Activated naive CD8-positive, alpha-beta T cell (primary cell): ENCODE measurements around the gene PTCH1.
A peak's percentile ranks its signal among the peaks of the same experiment; 100 is the strongest.

Experiments
- H3K27ac Mint-ChIP-seq: one replicate; pipeline ENCODE4 v1.8.0; 2021; ENCODE audit warnings: mixed read lengths
- H3K27me3 Mint-ChIP-seq: one replicate; pipeline ENCODE4 v1.8.0; 2021; ENCODE audit warnings: mixed read lengths
- H3K36me3 Mint-ChIP-seq: one replicate; pipeline ENCODE4 v1.8.0; 2021; ENCODE audit warnings: mixed read lengths
- H3K4me1 Mint-ChIP-seq: one replicate; pipeline ENCODE4 v1.8.0; 2021; ENCODE audit warnings: low read depth, mixed read lengths
- H3K4me3 Mint-ChIP-seq: one replicate; pipeline ENCODE4 v1.8.0; 2021; ENCODE audit warnings: mild to moderate bottlenecking, mixed read lengths
- H3K9me3 Mint-ChIP-seq: one replicate; pipeline ENCODE4 v1.8.0; 2021; ENCODE audit warnings: low read depth, mixed read lengths

The PTCH1 gene

GRCh38 chr9:95433096-95433819 lies 83.5 kb downstream of the PTCH1 start:
- Mint-ChIP-seq H3K9me3 (peaks cover 11% of the 10 kb centered on the region), H3K4me1 (peaks cover 1% of the 10 kb centered on the region), H3K36me3 (peaks cover 5% of the 10 kb centered on the region), H3K4me3 (no peak overlapping the region), H3K27me3 (no peaks in the 10 kb centered on the region), H3K27ac (no peak overlapping the region)

- Mint-ChIP-seq H3K36me3 (peaks cover 5% of the 10 kb centered on the region), H3K4me3 (no peak overlapping the region), H3K4me1 (peaks cover 5% of the 10 kb centered on the region), H3K27ac (no peak overlapping the region), H3K27me3 (no peaks in the 10 kb centered on the region), H3K9me3 (peaks cover 11% of the 10 kb centered on the region)
These were observed 85.5 kb downstream of the PTCH1 start for GRCh38 chr9:95431286-95431685.

- Mint-ChIP-seq H3K27ac (no peak overlapping the region), H3K36me3 (peaks cover 5% of the 10 kb centered on the region), H3K4me3 (no peak overlapping the region), H3K9me3 (peaks cover 11% of the 10 kb centered on the region), H3K27me3 (no peaks in the 10 kb centered on the region), H3K4me1 (peaks cover 12% of the 10 kb centered on the region)
These were observed 86.7 kb downstream of the PTCH1 start for GRCh38 chr9:95429948-95430620.

- Mint-ChIP-seq H3K27me3 (no peaks in the 10 kb centered on the region), H3K27ac (no peak overlapping the region), H3K9me3 (peaks cover 11% of the 10 kb centered on the region), H3K36me3 (peaks cover 5% of the 10 kb centered on the region), H3K4me1 (peaks cover 12% of the 10 kb centered on the region), H3K4me3 (no peak overlapping the region)
These were observed 87.7 kb downstream of the PTCH1 start for GRCh38 chr9:95429096-95429495.

- peaks cover 21% of the 10 kb centered on the region for H3K9me3 Mint-ChIP-seq
- H3K27me3 Mint-ChIP-seq = no peaks in the 10 kb centered on the region
- H3K4me3 Mint-ChIP-seq = peak overlapping the region; percentile 76
- H3K4me1 Mint-ChIP-seq = peaks cover 12% of the 10 kb centered on the region
- H3K36me3 Mint-ChIP-seq = peaks cover 17% of the 10 kb centered on the region
- peak overlapping the region; percentile 55 for H3K27ac Mint-ChIP-seq
These were observed 90.7 kb downstream of the PTCH1 start for GRCh38 chr9:95425910-95426551.

GRCh38 chr9:95422650-95423049 lies 94.1 kb downstream of the PTCH1 start:
- H3K27ac Mint-ChIP-seq = no peak overlapping the region
- peaks cover 12% of the 10 kb centered on the region for H3K36me3 Mint-ChIP-seq
- no peak overlapping the region for H3K4me3 Mint-ChIP-seq
- H3K9me3 Mint-ChIP-seq = peaks cover 10% of the 10 kb centered on the region
- peaks cover 12% of the 10 kb centered on the region for H3K4me1 Mint-ChIP-seq
- no peaks in the 10 kb centered on the region for H3K27me3 Mint-ChIP-seq

- Mint-ChIP-seq H3K4me3 (no peak overlapping the region), H3K27ac (no peak overlapping the region), H3K9me3 (peaks cover 10% of the 10 kb centered on the region), H3K27me3 (no peaks in the 10 kb centered on the region), H3K36me3 (peaks cover 15% of the 10 kb centered on the region), H3K4me1 (peaks cover 1% of the 10 kb centered on the region)
These were observed 96.3 kb downstream of the PTCH1 start for GRCh38 chr9:95420518-95420917.

- no peak overlapping the region for H3K4me3 Mint-ChIP-seq
- H3K27me3 Mint-ChIP-seq = no peaks in the 10 kb centered on the region
- H3K9me3 Mint-ChIP-seq = peaks cover 10% of the 10 kb centered on the region
- no peaks in the 10 kb centered on the region for H3K4me1 Mint-ChIP-seq
- peaks cover 15% of the 10 kb centered on the region for H3K36me3 Mint-ChIP-seq
- H3K27ac Mint-ChIP-seq = no peak overlapping the region
These were observed 97.3 kb downstream of the PTCH1 start for GRCh38 chr9:95419444-95419843.

- no peaks in the 10 kb centered on the region for H3K4me1 Mint-ChIP-seq
- peaks cover 3% of the 10 kb centered on the region for H3K36me3 Mint-ChIP-seq
- H3K27me3 Mint-ChIP-seq = no peaks in the 10 kb centered on the region
These were observed 101.6 kb downstream of the PTCH1 start for GRCh38 chr9:95415158-95415557.

GRCh38 chr9:95413793-95414192 lies 103.0 kb downstream of the PTCH1 start:
- Mint-ChIP-seq H3K27ac (no peak overlapping the region), H3K9me3 (no peaks in the 10 kb centered on the region), H3K36me3 (peaks cover 3% of the 10 kb centered on the region), H3K4me3 (no peak overlapping the region), H3K27me3 (no peaks in the 10 kb centered on the region), H3K4me1 (no peaks in the 10 kb centered on the region)

More at GRCh38 chr9:95415158-95415557, 101.6 kb downstream of the PTCH1 start:
- H3K4me3 Mint-ChIP-seq = no peak overlapping the region
- no peak overlapping the region for H3K27ac Mint-ChIP-seq
- no peaks in the 10 kb centered on the region for H3K9me3 Mint-ChIP-seq

GRCh38 chr9:95411054-95411892 lies 105.5 kb downstream of the PTCH1 start:
- H3K36me3 Mint-ChIP-seq = no peaks in the 10 kb centered on the region
- H3K4me1 Mint-ChIP-seq = no peaks in the 10 kb centered on the region

GRCh38 chr9:95409650-95410426 lies 106.9 kb downstream of the PTCH1 start:
- Mint-ChIP-seq H3K27ac (no peak overlapping the region), H3K4me1 (no peaks in the 10 kb centered on the region), H3K9me3 (no peaks in the 10 kb centered on the region), H3K4me3 (no peak overlapping the region), H3K27me3 (no peaks in the 10 kb centered on the region), H3K36me3 (no peaks in the 10 kb centered on the region)

More at GRCh38 chr9:95411054-95411892, 105.5 kb downstream of the PTCH1 start:
- no peaks in the 10 kb centered on the region for H3K27me3 Mint-ChIP-seq
- H3K4me3 Mint-ChIP-seq = no peak overlapping the region
- no peaks in the 10 kb centered on the region for H3K9me3 Mint-ChIP-seq
- no peak overlapping the region for H3K27ac Mint-ChIP-seq

- no peak overlapping the region for H3K4me3 Mint-ChIP-seq
- no peak overlapping the region for H3K27ac Mint-ChIP-seq
- no peaks in the 10 kb centered on the region for H3K27me3 Mint-ChIP-seq
- no peaks in the 10 kb centered on the region for H3K4me1 Mint-ChIP-seq
- H3K9me3 Mint-ChIP-seq = peaks cover 4% of the 10 kb centered on the region
- no peaks in the 10 kb centered on the region for H3K36me3 Mint-ChIP-seq
These were observed 109.2 kb downstream of the PTCH1 start for GRCh38 chr9:95407524-95407923.

GRCh38 chr9:95406121-95406520 lies 110.7 kb downstream of the PTCH1 start:
- Mint-ChIP-seq H3K27ac (no peak overlapping the region), H3K4me1 (no peaks in the 10 kb centered on the region), H3K9me3 (peaks cover 16% of the 10 kb centered on the region), H3K36me3 (no peaks in the 10 kb centered on the region), H3K27me3 (no peaks in the 10 kb centered on the region), H3K4me3 (no peak overlapping the region)
